Subcutaneous abdominal adipose tissue (tissue), 5 donors: ENCODE data around the gene KRT32.

Source experiments
- H3K27ac ChIP-seq: one replicate; pipeline ENCODE4 v1.7.0; 2013; ENCODE audit warnings: low read depth, mild to moderate bottlenecking, inconsistent platforms, low read length, moderate library complexity
- H3K27me3 ChIP-seq, 5 donors: one replicate each; pipeline ENCODE4 v1.7.0; 2013; ENCODE audit warnings: low read length in 5 of 5, inconsistent platforms in 1 of 5; ENCODE audit not compliant: control insufficient read depth in 5 of 5, insufficient read depth in 4 of 5
- H3K36me3 ChIP-seq, 5 donors: one replicate each; pipeline ENCODE4 v1.7.0; 2013; ENCODE audit warnings: low read length in 5 of 5; ENCODE audit not compliant: control insufficient read depth in 5 of 5, insufficient read depth in 5 of 5
- H3K4me1 ChIP-seq, 5 donors: one replicate each; pipeline ENCODE4 v1.7.0; 2013; ENCODE audit warnings: low read length in 5 of 5, mild to moderate bottlenecking in 3 of 5, moderate library complexity in 1 of 5; ENCODE audit not compliant: control insufficient read depth in 5 of 5, insufficient read depth in 5 of 5
- H3K4me3 ChIP-seq, 5 donors: one replicate each; pipeline ENCODE4 v1.7.0; 2013; ENCODE audit warnings: low read length in 5 of 5, low read depth in 1 of 5
- H3K9ac ChIP-seq, 5 donors: one replicate each; pipeline ENCODE4 v1.7.0; 2013; ENCODE audit warnings: low read length in 5 of 5, mild to moderate bottlenecking in 4 of 5, moderate library complexity in 3 of 5
- H3K9me3 ChIP-seq, 5 donors: one replicate each; pipeline ENCODE4 v1.7.0; 2013; ENCODE audit warnings: low read length in 5 of 5; ENCODE audit not compliant: control insufficient read depth in 5 of 5
- donor health status: healthy.
- donor health status: healthy.
- donor health status: healthy.
- donor health status: healthy.
- donor health status: healthy.

Gene KRT32

DNA sequence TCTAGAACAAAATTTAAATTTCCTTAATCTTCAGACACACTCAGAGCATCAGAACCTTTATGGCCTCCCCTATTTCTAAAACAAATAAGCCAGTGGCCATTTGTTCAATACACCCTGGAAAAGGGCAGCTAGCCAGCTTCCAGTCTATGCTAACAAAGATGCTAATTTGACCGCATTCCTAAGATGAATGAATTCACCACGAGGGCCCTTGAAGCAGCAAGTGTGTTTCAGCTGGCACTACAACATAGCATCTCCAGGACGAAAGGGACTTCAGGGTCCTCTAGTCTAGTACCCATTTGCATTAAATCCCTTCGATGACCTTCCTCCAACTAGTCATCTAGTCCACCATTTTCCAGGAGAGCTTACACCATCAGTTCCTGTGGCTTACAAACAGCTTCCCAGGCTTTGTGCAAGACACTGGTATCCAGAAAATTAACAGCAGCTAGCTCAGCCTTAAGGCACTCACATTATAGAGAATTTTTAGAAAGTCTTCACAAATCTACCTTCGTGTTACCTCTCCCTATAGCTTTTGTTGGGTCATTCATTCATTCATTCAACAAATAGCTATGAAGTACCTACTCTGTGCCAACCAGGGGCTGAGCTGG, 53.7 kb downstream of the KRT32 start:
- Histone ChIP-seq H3K27me3 (peaks cover 0 to 5% (median 3%) of the 10 kb centered on the region in 5 donors), H3K4me3 (no peak overlapping the region), H3K9me3 (no peaks in the 10 kb centered on the region), H3K4me1 (no peaks in the 10 kb centered on the region), H3K9ac (no peak overlapping the region), H3K36me3 (no peaks in the 10 kb centered on the region), H3K27ac (no peak overlapping the region)

DNA sequence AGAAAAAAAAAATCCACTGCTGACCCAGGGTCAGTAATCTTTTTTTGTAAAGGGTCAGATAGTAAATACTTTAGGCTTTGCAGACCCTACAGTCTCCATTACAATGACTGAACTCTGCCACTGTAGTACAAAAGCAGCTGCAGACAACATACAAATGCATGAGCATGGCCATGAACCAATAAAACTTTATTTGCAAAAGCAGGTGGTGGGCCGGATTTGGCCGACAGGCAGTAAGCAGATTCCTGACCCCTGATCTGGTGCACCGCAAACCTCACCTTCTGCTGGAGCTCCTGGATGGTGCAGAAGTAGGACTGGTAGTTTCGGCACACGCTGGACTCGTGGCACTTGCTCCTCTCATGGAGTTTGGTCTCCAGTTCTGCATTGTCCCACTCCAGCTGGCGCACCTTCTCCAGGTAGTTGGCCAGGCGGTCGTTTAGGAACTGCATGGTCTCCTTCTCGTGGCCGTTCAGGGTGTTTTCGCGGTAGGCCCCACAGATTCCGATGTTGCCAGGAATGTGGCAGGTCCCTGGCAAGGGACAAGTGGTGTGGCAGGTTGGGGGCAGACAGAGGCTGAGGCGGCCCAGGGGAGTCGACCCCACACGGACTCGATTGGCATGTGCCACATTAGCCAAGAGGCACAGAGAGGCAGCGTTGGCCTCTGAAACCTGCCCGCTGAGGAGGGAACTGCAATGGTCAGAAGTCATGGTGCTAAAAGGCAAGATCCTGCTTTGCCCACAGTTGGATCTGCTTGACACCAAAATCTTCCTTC, 55.9 kb downstream of the KRT32 start:
- Histone ChIP-seq H3K27ac (no peak overlapping the region), H3K4me3 (no peak overlapping the region), H3K36me3 (no peaks in the 10 kb centered on the region), H3K4me1 (no peaks in the 10 kb centered on the region), H3K27me3 (peaks cover 2 to 7% (median 4%) of the 10 kb centered on the region in 5 donors), H3K9me3 (no peaks in the 10 kb centered on the region), H3K9ac (no peak overlapping the region)
